ENCODE measurements around the gene RPS6KA4. TPM values are rescaled to one million over a fixed set of nuclear protein-coding genes. Genes with fewer than 3 reads are reported as not detected.

The RPS6KA4 gene
- total and polyA plus RNA-seq, 2 of the 13 experiments (the other 11 are each of a cell fraction or from before 2014, with no cell fraction given), result 8.9 to 14.2 TPM

- TF ChIP-seq DMTF1 (CRISPR knock-in tag; IDR thresholded peaks at IDR 0.05) (no peak), ZNF691 (CRISPR knock-in tag; IDR thresholded peaks at IDR 0.05; ENCODE audit: borderline replicate concordance, low read depth) (0 out of 2 replicates have a peak, but pooled peaks have one; percentile 25), ZBED4 (CRISPR knock-in tag; IDR thresholded peaks at IDR 0.05; ENCODE audit: borderline replicate concordance) (no peak; the same call in none of the 2 replicates), ZNF276 (CRISPR knock-in tag; IDR thresholded peaks at IDR 0.05; ENCODE audit: low read depth) (no peak), ZSCAN12 (CRISPR knock-in tag; IDR thresholded peaks at IDR 0.05) (no peak), DPF2 (CRISPR knock-in tag; IDR thresholded peaks at IDR 0.05; ENCODE audit: borderline replicate concordance, low read depth) (no peak), CC2D1A (CRISPR knock-in tag; IDR thresholded peaks at IDR 0.05) (no peak), ZNF224 (CRISPR knock-in tag; IDR thresholded peaks at IDR 0.05) (no peak; the same call in 1 of the 2 replicates), ZNF574 (CRISPR knock-in tag; IDR thresholded peaks at IDR 0.05) (peak; percentile 89), USF2 (IDR thresholded peaks at IDR 0.05; ENCODE audit: low read depth, low read length) (peak; percentile 73), USF2 (CRISPR knock-in tag; IDR thresholded peaks at IDR 0.05; ENCODE audit: borderline replicate concordance) (peak; percentile 84; the same call in 1 of the 2 replicates), RORA (CRISPR knock-in tag; IDR thresholded peaks at IDR 0.05) (no peak), ZNF460 (CRISPR knock-in tag; IDR thresholded peaks at IDR 0.05; ENCODE audit: borderline replicate concordance) (no peak)
Measured at GRCh38 chr11:64317325-64317960, 41.5 kb upstream of the RPS6KA4 start, which contains the start of gene TRMT112 (continued).
